K562 (cell line): ENCODE data around the gene GDF7. TPM values are rescaled to one million over a fixed set of nuclear protein-coding genes. Genes with fewer than 3 reads are reported as not detected.

Source experiments
- ATAC-seq: fragments of 200-7000 bp; cut with Tn5 transposase; 3 replicates; pipeline ENCODE4 v1.9.1; 2020; ENCODE audit warnings: moderate library complexity
- BruUV-seq: library from RNA; stranded (reverse); fragments of 400-500 nt; replicated peaks from 2 replicates; lab custom pipeline; 2021; lab: Mats Ljungman, UMichigan
- CTCF ChIA-PET: fragments of 300-600 bp; formaldehyde crosslinking; extraction: SDS; loops from one replicate; lab custom pipeline; 2021; ENCODE audit warnings: low intra/inter-chr PET ratio; lab: Yijun Ruan, JAX
- POLR2A ChIA-PET: fragments of 300-600, 350-650 bp; sonication (Branson Sonifier 250); formaldehyde crosslinking; extraction: SDS; loops from one replicate; lab custom pipeline; 2021; ENCODE audit warnings: antibody characterized with exemption, inconsistent platforms; lab: Yijun Ruan, JAX
- DNase-seq, 4 experiments: peaks; one replicate each; pipeline versions ENCODE4 v3.0.0 to v3.0.0-alpha.2; 2011 to 2018; ENCODE audit warnings: low spot score in 3 of 4, mixed read lengths in 3 of 4; ENCODE audit errors: extremely low read depth in 1 of 4
- FAIRE-seq: peaks from 2 replicates; lab custom pipeline; 2011; peaks lifted over from hg19 to GRCh38; lab: Jason Lieb, UNC
- H2AFZ ChIP-seq: 2 replicates; pipeline ENCODE4 v1.6.0; 2011; ENCODE audit warnings: low read depth, low read length, control low read depth, inconsistent platforms
- H3K27ac ChIP-seq: fragments of 200-600 bp; 3 replicates; pipeline ENCODE4 v1.8.0; 2011; ENCODE audit warnings: low read depth, mild to moderate bottlenecking, control low read depth, inconsistent platforms, low read length, moderate library complexity, mixed read lengths; ENCODE audit errors: extremely low read depth
- H3K27me3 ChIP-seq, 2 experiments: fragments of 300-600 bp in 1 of 2; 2 replicates in 1 of 2; 3 replicates in 1 of 2; pipeline versions ENCODE4 v1.6.0 to v1.8.0; 2011; ENCODE audit warnings: inconsistent platforms in 2 of 2, low read length in 2 of 2, mild to moderate bottlenecking in 1 of 2, mixed read lengths in 1 of 2, moderate library complexity in 1 of 2; ENCODE audit not compliant: control insufficient read depth in 2 of 2, insufficient read depth in 2 of 2
- H3K36me3 ChIP-seq: fragments of 300-600 bp; 3 replicates; pipeline ENCODE4 v1.8.0; 2011; ENCODE audit warnings: mild to moderate bottlenecking, low read length, inconsistent platforms; ENCODE audit not compliant: control insufficient read depth, insufficient read depth
- H3K4me1 ChIP-seq, 2 experiments: fragments of 200-600 bp in 1 of 2; replicated peaks in 1 of 2; 2 replicates in 1 of 2; 3 replicates in 1 of 2; pipeline versions ENCODE4 v1.5.1 to v1.8.0; 2011; ENCODE audit warnings: inconsistent platforms in 2 of 2, low read length in 2 of 2, mild to moderate bottlenecking in 1 of 2, mixed read lengths in 1 of 2, moderate library complexity in 1 of 2; ENCODE audit not compliant: control insufficient read depth in 2 of 2, insufficient read depth in 2 of 2
- H3K4me2 ChIP-seq: 2 replicates; pipeline ENCODE4 v1.6.1; 2011; ENCODE audit warnings: low read length, control low read depth, inconsistent platforms, mixed read lengths; ENCODE audit not compliant: insufficient read depth
- H3K4me3 ChIP-seq: fragments of 200-600 bp; sonication (generic), shearing (Covaris generic); 2 replicates; pipeline ENCODE4 v1.5.1; 2016; ENCODE audit warnings: control low read depth, inconsistent platforms
- H3K79me2 ChIP-seq: fragments of 200-600 bp; 3 replicates; pipeline ENCODE4 v1.8.0; 2011; ENCODE audit warnings: low read length, inconsistent platforms; ENCODE audit not compliant: control insufficient read depth, insufficient read depth
- H3K9ac ChIP-seq, 2 experiments: 2 replicates each; pipeline versions ENCODE4 v1.6.0 to v1.6.1; 2011; ENCODE audit warnings: low read depth in 2 of 2, low read length in 2 of 2, control low read depth in 1 of 2, inconsistent platforms in 1 of 2, mild to moderate bottlenecking in 1 of 2, mixed read lengths in 1 of 2; ENCODE audit not compliant: insufficient read depth in 1 of 2
- H3K9me1 ChIP-seq: one replicate; pipeline ENCODE4 v1.6.0; 2011; ENCODE audit warnings: inconsistent platforms, mild to moderate bottlenecking, low read length, moderate library complexity; ENCODE audit not compliant: control insufficient read depth, insufficient read depth
- H3K9me3 ChIP-seq: replicated peaks from 2 replicates; pipeline ENCODE4 v1.5.1; 2011; ENCODE audit warnings: low read depth, low read length, inconsistent platforms; ENCODE audit not compliant: control insufficient read depth, insufficient read depth
- H4K20me1 ChIP-seq: replicated peaks from 2 replicates; pipeline ENCODE4 v1.6.1; 2011; ENCODE audit warnings: low read length, inconsistent platforms, mixed read lengths; ENCODE audit not compliant: control insufficient read depth, insufficient read depth
- ARID3B ChIP-seq: fragments of 250-450 bp; sonication (Bioruptor Pico); IDR thresholded peaks from 2 replicates; pipeline ENCODE4 v1.4.0; 2020; ENCODE audit warnings: borderline replicate concordance
- CBFA2T3 ChIP-seq: fragments of 450-650 bp; IDR thresholded peaks from 2 replicates; pipeline ENCODE4 v1.6.1; 2017
- CHD2 ChIP-seq: IDR thresholded peaks from 2 replicates; pipeline ENCODE4 v1.6.1; 2011; ENCODE audit warnings: low read depth, low read length
- DMBX1 ChIP-seq: fragments of 250-450 bp; sonication (Bioruptor Pico); IDR thresholded peaks from 2 replicates; pipeline ENCODE4 v1.8.0; 2022; ENCODE audit warnings: inconsistent platforms, mild to moderate bottlenecking, moderate library complexity, borderline replicate concordance
- ETV6 ChIP-seq, 3 experiments: fragments of 150-350 bp in 1 of 3; sonication (generic) in 1 of 3; formaldehyde crosslinking in 1 of 3; IDR thresholded peaks; 2 replicates each; pipeline versions ENCODE4 v1.6.1 to v1.8.0; 2014 to 2022; ENCODE audit warnings: borderline replicate concordance in 2 of 3, low read depth in 2 of 3, antibody characterized with exemption in 1 of 3, low read length in 1 of 3, mild to moderate bottlenecking in 1 of 3, missing genetic modification reagents in 1 of 3
- IRF2 ChIP-seq: sonication (generic); formaldehyde crosslinking; IDR thresholded peaks from 2 replicates; pipeline ENCODE4 v1.8.1; 2022; ENCODE audit warnings: mild to moderate bottlenecking, missing genetic modification reagents
- MAFG ChIP-seq: fragments of 450-650 bp; conservative IDR thresholded peaks from 2 replicates; pipeline ENCODE4 v1.6.1; 2016; ENCODE audit warnings: missing genetic modification characterization, missing compliant biosample characterization
- NCOR1 ChIP-seq: fragments of 450-650 bp; IDR thresholded peaks from 2 replicates; pipeline ENCODE4 v1.6.1; 2016; ENCODE audit warnings: mild to moderate bottlenecking, moderate library complexity
- NELFE ChIP-seq: IDR thresholded peaks from 2 replicates; pipeline ENCODE4 v1.6.1; 2011; ENCODE audit warnings: mild to moderate bottlenecking; ENCODE audit not compliant: insufficient read depth, insufficient read length
- PML ChIP-seq: IDR thresholded peaks from 2 replicates; pipeline ENCODE4 v1.6.1; 2012; ENCODE audit warnings: low read length, inconsistent platforms
- POLR2H ChIP-seq: IDR thresholded peaks from 2 replicates; pipeline ENCODE4 v1.6.1; 2016; ENCODE audit warnings: missing genetic modification characterization, low read depth, mild to moderate bottlenecking, control low read depth, missing compliant biosample characterization, moderate library complexity
- RHOXF2B ChIP-seq: fragments of 250-450 bp; sonication (Bioruptor Pico); conservative IDR thresholded peaks from 2 replicates; pipeline ENCODE4 v1.5.1; 2021
- TCF3 ChIP-seq: sonication (generic); formaldehyde crosslinking; IDR thresholded peaks from 2 replicates; pipeline ENCODE4 v1.4.0; 2020; ENCODE audit warnings: mild to moderate bottlenecking, missing genetic modification reagents
- TOE1 ChIP-seq, 2 experiments: fragments of 450-650 bp in 1 of 2; sonication (generic) in 1 of 2; formaldehyde crosslinking in 1 of 2; IDR thresholded peaks; 2 replicates each; pipeline versions ENCODE4 v1.7.1 to v1.8.0; 2016 to 2022; ENCODE audit warnings: borderline replicate concordance in 2 of 2, mild to moderate bottlenecking in 2 of 2, antibody characterized with exemption in 1 of 2, inconsistent platforms in 1 of 2, low read depth in 1 of 2, missing genetic modification reagents in 1 of 2, moderate library complexity in 1 of 2
- WGBS: fragments of 100-300 bp; shearing (Covaris generic); methylation state at CpG from one replicate; pipeline ENCODE4 v1.1.6; 2016; ENCODE audit warnings: low coverage, mixed read lengths; ENCODE audit not compliant: insufficient coverage; ENCODE audit errors: missing lambda C conversion rate; 5-methylcytosine and 5-hydroxymethylcytosine counted together
- in situ Hi-C: fragments of 300-500 bp; cut with MboI; formaldehyde crosslinking; loops from 4 replicates; pipeline ENCODE4 v1.15.0; 2018; ENCODE audit warnings: inconsistent platforms, mixed read lengths
- intact Hi-C: fragments of 100-400 bp; cut with micrococcal nuclease; formaldehyde crosslinking; loops from 2 replicates; pipeline ENCODE4 v1.14.2; 2022
- polyA plus RNA-seq, 8 experiments: library from polyadenylated mRNA; depleted of rRNA in 4 of 8; stranded (reverse) in 5 of 8; unstranded in 3 of 8; fragments of >200 nt; fragmentation: Nextera tagmentation in 2 of 8; fragmentation: Illumina TruSeq in 1 of 8; extraction: Ambion mirVana in 2 of 8; extraction: Trizol in 1 of 8; gene quantifications; 2 replicates each; pipeline versions ENCODE4 v1.2.1 to v1.2.3, GENCODE V29; 2011 to 2014; ENCODE audit warnings: inconsistent platforms in 1 of 8, missing spikeins in 1 of 8
- total RNA-seq, 7 experiments: library from RNA; depleted of rRNA in 6 of 7; stranded (reverse); fragments of >200 nt in 6 of 7; fragmentation: Illumina TruSeq in 2 of 7; extraction: Trizol in 2 of 7; gene quantifications; 2 replicates each; pipeline versions ENCODE4 v1.2.1 to v1.2.3, GENCODE V29; 2011 to 2021; ENCODE audit warnings: low replicate concordance in 1 of 7
- TF ChIP-seq, protein P1 (sequence below): fragments of 250-450 bp; sonication (Bioruptor Pico); IDR thresholded peaks from 2 replicates; pipeline ENCODE4 v1.5.0; 2020; ENCODE audit warnings: mild to moderate bottlenecking, borderline replicate concordance

The GDF7 gene
- total and polyA plus RNA-seq, 9 of the 15 experiments (the other 6 are each of a cell fraction or from before 2014, with no cell fraction given), result 0.01 TPM; not detected in 7

DNA sequence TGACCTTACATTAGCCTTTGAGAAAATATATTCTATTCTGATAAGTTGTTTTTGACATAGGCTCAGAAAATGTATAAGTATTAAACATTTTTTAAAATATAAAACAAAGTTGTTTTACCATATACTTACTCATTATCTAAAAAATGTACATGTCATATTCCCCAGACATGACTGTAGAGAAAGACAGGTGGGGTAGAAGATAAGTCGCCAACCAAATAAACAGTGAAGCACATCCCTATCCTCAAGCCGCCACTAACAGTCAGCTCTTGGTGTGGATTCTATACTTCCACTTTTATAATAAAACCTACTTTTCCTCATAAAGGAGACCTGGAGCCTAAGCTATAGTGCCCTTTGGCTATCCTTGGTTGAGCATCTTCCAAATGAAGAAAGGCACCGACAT, 26.4 kb downstream of the GDF7 start:
- no peak overlapping the region for H3K4me3 ChIP-seq
- intact Hi-C loops, result no loop called here
- H3K9me3 ChIP-seq, result no peaks in the 10 kb centered on the region
- ATAC-seq (peak; percentile 67), FAIRE-seq (no peak), DNase-seq (no peak)
- H2AFZ ChIP-seq, result no peak overlapping the region
- CTCF ChIA-PET, result no interaction called here
- H3K79me2 ChIP-seq, result no peaks in the 10 kb centered on the region
- H3K36me3 ChIP-seq, result peaks cover 36% of the 10 kb centered on the region; the same call in 2 of the 3 replicates
- peaks cover 0 to 4% of the 10 kb centered on the region in 2 experiments; a peak in 2 of 5 replicates for H3K4me1 ChIP-seq
- H3K9ac ChIP-seq, result no peak overlapping the region
- no peak overlapping the region for H3K27ac ChIP-seq
- WGBS, result 39% methylated on average over 3 of the region's 3 CpGs
- peak overlapping the region; percentile 23; the same call in 1 of the 2 replicates for H3K4me2 ChIP-seq
- no peaks in the 10 kb centered on the region for H3K9me1 ChIP-seq
- in situ Hi-C loops, result no loop called here
- BruUV-seq, result no TSS peak
- no peaks in the 10 kb centered on the region for H4K20me1 ChIP-seq
- H3K27me3 ChIP-seq, result no peaks in the 10 kb centered on the region
- TF ChIP-seq ETV6 (IDR thresholded peaks at IDR 0.05; ENCODE audit: borderline replicate concordance in 1 of 2, low read depth in 2 of 2, low read length in 1 of 2), result no peak
- TF ChIP-seq ETV6 (CRISPR knock-in tag; IDR thresholded peaks at IDR 0.05; ENCODE audit: borderline replicate concordance), result no peak
- no peak for TF ChIP-seq TOE1 (IDR thresholded peaks at IDR 0.05; ENCODE audit: borderline replicate concordance)
- TF ChIP-seq TOE1 (CRISPR knock-in tag; IDR thresholded peaks at IDR 0.05; ENCODE audit: borderline replicate concordance, low read depth), result no peak
- TF ChIP-seq MAFG (tag), result no peak
- no peak for TF ChIP-seq CHD2
- TF ChIP-seq POLR2H (tag), result no peak
- no peak for TF ChIP-seq PML
- TF ChIP-seq NCOR1, result peak; percentile 10; the same call in 1 of the 2 replicates
- no peak for TF ChIP-seq NELFE
- TF ChIP-seq IRF2 (CRISPR knock-in tag), result no peak
- TF ChIP-seq DMBX1 (CRISPR knock-in tag), result no peak
- TF ChIP-seq, protein P1, sequence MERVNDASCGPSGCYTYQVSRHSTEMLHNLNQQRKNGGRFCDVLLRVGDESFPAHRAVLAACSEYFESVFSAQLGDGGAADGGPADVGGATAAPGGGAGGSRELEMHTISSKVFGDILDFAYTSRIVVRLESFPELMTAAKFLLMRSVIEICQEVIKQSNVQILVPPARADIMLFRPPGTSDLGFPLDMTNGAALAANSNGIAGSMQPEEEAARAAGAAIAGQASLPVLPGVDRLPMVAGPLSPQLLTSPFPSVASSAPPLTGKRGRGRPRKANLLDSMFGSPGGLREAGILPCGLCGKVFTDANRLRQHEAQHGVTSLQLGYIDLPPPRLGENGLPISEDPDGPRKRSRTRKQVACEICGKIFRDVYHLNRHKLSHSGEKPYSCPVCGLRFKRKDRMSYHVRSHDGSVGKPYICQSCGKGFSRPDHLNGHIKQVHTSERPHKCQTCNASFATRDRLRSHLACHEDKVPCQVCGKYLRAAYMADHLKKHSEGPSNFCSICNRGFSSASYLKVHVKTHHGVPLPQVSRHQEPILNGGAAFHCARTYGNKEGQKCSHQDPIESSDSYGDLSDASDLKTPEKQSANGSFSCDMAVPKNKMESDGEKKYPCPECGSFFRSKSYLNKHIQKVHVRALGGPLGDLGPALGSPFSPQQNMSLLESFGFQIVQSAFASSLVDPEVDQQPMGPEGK (CRISPR knock-in tag), result no peak
- TF ChIP-seq TCF3, result peak; percentile 61
- no peak for TF ChIP-seq RHOXF2B
- TF ChIP-seq CBFA2T3, result no peak
- no peak for TF ChIP-seq ARID3B (CRISPR knock-in tag)
- POLR2A ChIA-PET, result interaction anchor here (1.1 to 1.4 kb wide), 2 partner anchors 15 to 18 kb away, joined by 3 to 4 read pairs; no protein-coding TSS in a partner anchor
